GM12801 (cell line): ENCODE data around the gene TTLL6.

Experiments used
- TF ChIP-seq, protein P1 (sequence below): IDR thresholded peaks from one replicate; pipeline ENCODE4 v1.5.1; 2011; ENCODE audit warnings: control low read depth; ENCODE audit not compliant: insufficient read length; ENCODE audit errors: extremely low read depth

The TTLL6 gene

GRCh38 chr17:48732688-48733629, 84.1 kb downstream of the TTLL6 start:
- TF ChIP-seq, protein P1, sequence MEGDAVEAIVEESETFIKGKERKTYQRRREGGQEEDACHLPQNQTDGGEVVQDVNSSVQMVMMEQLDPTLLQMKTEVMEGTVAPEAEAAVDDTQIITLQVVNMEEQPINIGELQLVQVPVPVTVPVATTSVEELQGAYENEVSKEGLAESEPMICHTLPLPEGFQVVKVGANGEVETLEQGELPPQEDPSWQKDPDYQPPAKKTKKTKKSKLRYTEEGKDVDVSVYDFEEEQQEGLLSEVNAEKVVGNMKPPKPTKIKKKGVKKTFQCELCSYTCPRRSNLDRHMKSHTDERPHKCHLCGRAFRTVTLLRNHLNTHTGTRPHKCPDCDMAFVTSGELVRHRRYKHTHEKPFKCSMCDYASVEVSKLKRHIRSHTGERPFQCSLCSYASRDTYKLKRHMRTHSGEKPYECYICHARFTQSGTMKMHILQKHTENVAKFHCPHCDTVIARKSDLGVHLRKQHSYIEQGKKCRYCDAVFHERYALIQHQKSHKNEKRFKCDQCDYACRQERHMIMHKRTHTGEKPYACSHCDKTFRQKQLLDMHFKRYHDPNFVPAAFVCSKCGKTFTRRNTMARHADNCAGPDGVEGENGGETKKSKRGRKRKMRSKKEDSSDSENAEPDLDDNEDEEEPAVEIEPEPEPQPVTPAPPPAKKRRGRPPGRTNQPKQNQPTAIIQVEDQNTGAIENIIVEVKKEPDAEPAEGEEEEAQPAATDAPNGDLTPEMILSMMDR, result no peak

- TF ChIP-seq, protein P1, result no peak
Measured at GRCh38 chr17:48731355-48731754, 85.7 kb downstream of the TTLL6 start.

- TF ChIP-seq, protein P1, result no peak
Measured at GRCh38 chr17:48730240-48730550, 86.8 kb downstream of the TTLL6 start.

- TF ChIP-seq, protein P1, result no peak
Measured at GRCh38 chr17:48729335-48730239, 87.4 kb downstream of the TTLL6 start.

DNA sequence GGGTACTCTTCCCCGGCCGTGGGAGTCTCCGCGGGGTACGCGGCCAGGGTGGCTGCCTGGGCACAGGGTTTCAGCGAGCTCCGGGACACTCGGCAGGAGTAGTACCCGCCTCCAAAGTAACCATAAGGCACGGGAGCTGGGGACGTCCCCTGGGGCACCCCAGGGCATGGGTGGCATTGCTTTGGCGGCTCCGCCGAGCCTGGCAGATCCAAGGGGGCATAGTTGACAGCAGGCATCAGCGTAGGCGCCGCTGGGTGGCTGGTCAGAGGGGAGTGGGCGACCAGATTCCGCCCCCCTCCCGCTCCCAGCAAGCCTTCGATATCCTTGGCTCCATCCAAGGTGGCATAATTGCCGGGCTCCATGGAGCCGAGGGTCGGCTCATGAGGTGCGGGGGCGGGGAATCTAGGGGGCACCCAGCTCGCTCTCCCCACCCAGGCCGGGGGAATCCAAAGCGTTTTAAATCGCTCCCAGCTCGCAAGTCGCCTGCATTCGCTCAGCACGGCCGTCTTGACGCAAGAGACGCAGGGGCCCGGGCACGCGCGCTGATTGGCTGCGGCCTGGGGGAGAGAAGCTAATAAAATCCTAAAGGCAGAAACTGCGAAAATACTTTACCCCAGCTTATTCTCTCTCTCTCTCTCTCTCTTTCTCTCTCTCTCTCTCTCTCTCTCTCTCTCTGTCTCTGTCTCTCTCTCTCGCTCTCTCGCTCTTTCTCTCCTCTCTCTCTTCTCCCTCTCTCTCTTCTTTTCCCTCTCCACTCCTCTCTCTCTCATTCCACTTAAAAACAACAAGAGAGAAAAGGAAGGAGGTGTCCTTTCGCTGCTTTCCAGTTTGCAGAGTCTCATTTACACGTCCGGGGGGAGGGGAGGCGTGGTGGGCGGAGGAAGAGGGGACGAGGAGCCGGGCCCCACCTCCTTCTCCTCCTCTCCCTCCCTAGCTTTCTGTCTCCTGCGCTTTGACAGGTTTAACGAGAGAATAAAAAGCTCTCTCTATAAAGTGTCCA, 88.5 kb downstream of the TTLL6 start, which contains the start of gene HOXB13:
TSS of gene HOXB13 (minus strand) at position 519 of the 1,000 bp plus-strand sequence. CDS start at position 362, 157 bp downstream.
- TF ChIP-seq, protein P1, result no peak

DNA sequence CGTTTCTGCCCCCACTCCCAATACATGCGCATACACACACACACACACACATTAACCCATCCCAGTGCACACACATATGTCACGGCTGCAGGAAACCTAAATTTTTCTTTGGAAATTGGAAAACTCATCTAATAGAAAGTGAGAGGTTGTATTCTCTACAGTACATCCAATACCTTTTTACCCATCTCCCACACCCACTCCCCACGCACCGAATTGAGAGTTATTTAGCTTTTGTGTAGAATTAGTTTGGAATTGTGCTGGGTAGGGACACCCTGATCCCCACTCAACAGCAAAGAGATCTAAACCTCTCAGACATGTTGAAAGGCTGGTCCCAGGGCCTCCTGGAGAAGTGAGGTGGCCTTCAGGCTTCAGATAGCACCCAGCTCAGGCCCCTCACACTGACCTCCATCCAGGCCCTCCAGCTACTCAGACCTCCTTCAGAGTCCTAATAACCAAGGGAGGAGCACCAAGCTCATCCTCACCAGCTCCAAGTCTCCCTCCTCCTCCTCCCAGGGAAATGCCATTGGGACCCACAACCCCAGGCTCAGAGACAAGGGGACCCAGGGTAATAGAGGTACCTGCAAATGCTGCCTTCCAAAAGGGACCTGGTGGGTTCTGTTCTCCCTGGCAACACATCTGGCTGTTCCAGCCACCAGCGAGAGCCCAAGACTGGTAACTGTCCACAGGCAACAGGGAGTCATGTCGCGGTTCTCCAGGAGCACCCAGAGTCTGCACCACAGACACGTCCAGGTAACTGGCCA, 89.4 kb downstream of the TTLL6 start:
- TF ChIP-seq, protein P1, result no peak
